ENCODE results near the gene CTIF. TPM values are rescaled to one million over a fixed set of nuclear protein-coding genes. Genes with fewer than 3 reads are reported as not detected.
A peak's percentile ranks its signal among the peaks of the same experiment; 100 is the strongest.

The CTIF gene
- total RNA-seq, 1 donor from 2014 or later: 81.9 TPM

GRCh38 chr18:48530399-48531081 lies 8.3 kb upstream of the CTIF start:
- intact Hi-C loops (cut with DNase I): no loop called here
- DNase-seq (ENCODE audit: low spot score) (no peak), ATAC-seq (no peak)

GRCh38 chr18:48531082-48531403 lies 7.8 kb upstream of the CTIF start:
- no peak for DNase-seq (ENCODE audit: low spot score)
- ATAC-seq: no peak
- intact Hi-C loops (cut with DNase I): no loop called here

- intact Hi-C loops (cut with DNase I): no loop called here
- DNase-seq (ENCODE audit: low spot score) (no peak), ATAC-seq (no peak)
These were observed 6.9 kb upstream of the CTIF start for GRCh38 chr18:48531908-48532307.

- intact Hi-C loops (cut with DNase I): no loop called here
- ATAC-seq: no peak
These were observed 5.3 kb upstream of the CTIF start for GRCh38 chr18:48533340-48534070.

GRCh38 chr18:48534364-48534763 lies 4.5 kb upstream of the CTIF start:
- intact Hi-C loops (cut with DNase I): no loop called here

More at GRCh38 chr18:48533340-48534070, 5.3 kb upstream of the CTIF start:
- DNase-seq (ENCODE audit: low spot score): no peak

GRCh38 chr18:48535956-48536355 lies 2.9 kb upstream of the CTIF start:
- no peak for DNase-seq (ENCODE audit: low spot score)
- no peak for ATAC-seq
- intact Hi-C loops (cut with DNase I): no loop called here

More at GRCh38 chr18:48534364-48534763, 4.5 kb upstream of the CTIF start:
- DNase-seq (ENCODE audit: low spot score) (no peak), ATAC-seq (no peak)

GRCh38 chr18:48536516-48536915 lies 2.3 kb upstream of the CTIF start:
- no peak for DNase-seq (ENCODE audit: low spot score)
- intact Hi-C loops (cut with DNase I): no loop called here
- no peak for ATAC-seq

GRCh38 chr18:48539406-48540250 lies 797 bp downstream of the CTIF start:
- intact Hi-C loops (cut with DNase I): no loop called here
- ATAC-seq: peak; percentile 63
- peak; percentile 75 for DNase-seq (ENCODE audit: low spot score)

- ATAC-seq (peak; percentile 68), DNase-seq (ENCODE audit: low spot score) (peak; percentile 79)
- intact Hi-C loops (cut with DNase I): no loop called here
These were observed 1.6 kb downstream of the CTIF start for GRCh38 chr18:48540251-48541025.

GRCh38 chr18:48541026-48541746 lies 2.4 kb downstream of the CTIF start:
- peak; percentile 66 for ATAC-seq
- intact Hi-C loops (cut with DNase I): no loop called here
- peak; percentile 84 for DNase-seq (ENCODE audit: low spot score)

GRCh38 chr18:48541747-48542400 lies 3.0 kb downstream of the CTIF start:
- ATAC-seq: no peak
- DNase-seq (ENCODE audit: low spot score): no peak

GRCh38 chr18:48542513-48543181 lies 3.8 kb downstream of the CTIF start:
- intact Hi-C loops (cut with DNase I): no loop called here
- DNase-seq (ENCODE audit: low spot score) (no peak), ATAC-seq (no peak)

More at GRCh38 chr18:48541747-48542400, 3.0 kb downstream of the CTIF start:
- intact Hi-C loops (cut with DNase I): no loop called here

- no peak for ATAC-seq
- DNase-seq (ENCODE audit: low spot score): no peak
- intact Hi-C loops (cut with DNase I): no loop called here
These were observed 4.4 kb downstream of the CTIF start for GRCh38 chr18:48543228-48543627.

GRCh38 chr18:48544116-48544515 lies 5.3 kb downstream of the CTIF start:
- ATAC-seq (no peak), DNase-seq (ENCODE audit: low spot score) (no peak)
- intact Hi-C loops (cut with DNase I): no loop called here

GRCh38 chr18:48544661-48545415 lies 6.0 kb downstream of the CTIF start:
- ATAC-seq (no peak), DNase-seq (ENCODE audit: low spot score) (peak; percentile 28)
- intact Hi-C loops (cut with DNase I): no loop called here

GRCh38 chr18:48545757-48546321 lies 7.0 kb downstream of the CTIF start:
- DNase-seq (ENCODE audit: low spot score) (peak; percentile 59), ATAC-seq (no peak)
- intact Hi-C loops (cut with DNase I): no loop called here

Data from sciatic nerve (tissue), 2 donors.